Measurements from ENCODE around the gene DNAJC13. TPM values are rescaled to one million over a fixed set of nuclear protein-coding genes. Genes with fewer than 3 reads are reported as not detected.

Gene DNAJC13
- total and polyA plus RNA-seq, 2 experiments from 2014 or later = 17.8 to 51.1 TPM

GRCh38 chr3:132509506-132509905 lies 92.2 kb downstream of the DNAJC13 start:
- TF ChIP-seq EZH2 (IDR thresholded peaks at IDR 0.05; ENCODE audit: insufficient read depth, poor library complexity, severe bottlenecking) (no peak), EZH2phosphoT487 (IDR thresholded peaks at IDR 0.05; ENCODE audit: insufficient read depth, low read depth) (no peak)
- Histone ChIP-seq H3K79me2 (ENCODE audit: insufficient read depth) (no peaks in the 10 kb centered on the region), H3K36me3 (ENCODE audit: low read depth) (peaks cover 57% of the 10 kb centered on the region), H3F3A (ENCODE audit: insufficient read depth) (peaks cover 33% of the 10 kb centered on the region; the same call in 1 of the 2 replicates), H3K4me3 (no peak overlapping the region), H3K9me2 (ENCODE audit: insufficient read depth) (no peaks in the 10 kb centered on the region), H3K9me3 (ENCODE audit: low read depth) (no peaks in the 10 kb centered on the region), H3K27ac (peak overlapping the region; percentile 57), H3K4me1 (ENCODE audit: insufficient read depth) (peaks cover 24% of the 10 kb centered on the region), H4K20me1 (ENCODE audit: insufficient read depth) (no peaks in the 10 kb centered on the region), H3K27me3 (replicated peaks; ENCODE audit: insufficient read depth) (no peaks in the 10 kb centered on the region), H3K9ac (0 out of 2 replicates have a peak overlapping the region, but pooled peaks have one; percentile 8), H3K4me2 (ENCODE audit: unreplicated experiment) (no peak overlapping the region), H2AFZ (no peak overlapping the region)
- WGBS, 2 experiments (ENCODE audit: low coverage in 1 of 2, low lambda C conversion rate in 2 of 2, missing lambda C conversion rate in 2 of 2) = 92 to 100% methylated on average over 1 of the region's 1 CpG
- no peak for DNase-seq
- in situ Hi-C loops (cut with MboI) = no loop called here

DNA sequence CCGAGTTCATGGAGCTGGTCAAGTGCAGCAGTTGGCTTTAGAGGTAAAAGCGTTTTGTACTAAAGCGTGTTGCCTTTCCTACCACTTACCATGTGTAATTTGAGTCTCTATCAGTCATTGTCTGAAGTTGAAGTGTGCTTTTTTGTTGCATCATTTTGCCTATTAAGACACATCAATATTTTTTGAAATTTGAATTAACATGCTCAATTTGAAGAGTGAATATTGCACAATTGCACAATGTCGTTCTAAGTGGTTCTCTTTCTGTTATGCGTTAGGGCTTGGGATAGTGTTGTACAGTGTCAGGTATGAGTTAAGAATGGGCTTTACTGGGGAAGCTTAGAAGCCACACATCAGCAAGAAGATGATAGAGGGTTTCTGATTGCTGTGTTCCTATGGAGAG lies 95.8 kb downstream of the DNAJC13 start:
- Histone ChIP-seq H3F3A (ENCODE audit: insufficient read depth) (peaks cover 15% of the 10 kb centered on the region; the same call in 1 of the 2 replicates), H3K9ac (no peak overlapping the region), H3K4me3 (no peak overlapping the region), H3K79me2 (ENCODE audit: insufficient read depth) (no peaks in the 10 kb centered on the region), H3K36me3 (ENCODE audit: low read depth) (peaks cover 75% of the 10 kb centered on the region), H3K9me2 (ENCODE audit: insufficient read depth) (no peaks in the 10 kb centered on the region), H4K20me1 (ENCODE audit: insufficient read depth) (no peaks in the 10 kb centered on the region), H3K4me2 (ENCODE audit: unreplicated experiment) (no peak overlapping the region), H3K27ac (no peak overlapping the region), H3K27me3 (replicated peaks; ENCODE audit: insufficient read depth) (no peaks in the 10 kb centered on the region), H3K9me3 (ENCODE audit: low read depth) (no peaks in the 10 kb centered on the region), H2AFZ (no peak overlapping the region), H3K4me1 (ENCODE audit: insufficient read depth) (peaks cover 11% of the 10 kb centered on the region)
- in situ Hi-C loops (cut with MboI) = no loop called here
- no peak for DNase-seq
- WGBS, 2 experiments (ENCODE audit: low coverage in 1 of 2, low lambda C conversion rate in 2 of 2, missing lambda C conversion rate in 2 of 2) = 94 to 96% methylated on average over 5 of the region's 5 CpGs
- TF ChIP-seq EZH2phosphoT487 (IDR thresholded peaks at IDR 0.05; ENCODE audit: insufficient read depth, low read depth) (no peak), EZH2 (IDR thresholded peaks at IDR 0.05; ENCODE audit: insufficient read depth, poor library complexity, severe bottlenecking) (no peak)

GRCh38 chr3:132517311-132517710 lies 100.0 kb downstream of the DNAJC13 start:
- Histone ChIP-seq H3K27ac (no peak overlapping the region), H3K36me3 (ENCODE audit: low read depth) (peaks cover 88% of the 10 kb centered on the region), H3F3A (ENCODE audit: insufficient read depth) (no peaks in the 10 kb centered on the region), H3K4me2 (ENCODE audit: unreplicated experiment) (no peak overlapping the region), H3K4me1 (ENCODE audit: insufficient read depth) (no peaks in the 10 kb centered on the region), H3K79me2 (ENCODE audit: insufficient read depth) (0 out of 2 replicates have a peak, but pooled peaks cover 4% of the 10 kb centered on the region), H3K27me3 (replicated peaks; ENCODE audit: insufficient read depth) (no peaks in the 10 kb centered on the region), H3K9me3 (ENCODE audit: low read depth) (no peaks in the 10 kb centered on the region), H2AFZ (no peak overlapping the region), H3K9me2 (ENCODE audit: insufficient read depth) (no peaks in the 10 kb centered on the region), H3K4me3 (no peak overlapping the region), H4K20me1 (ENCODE audit: insufficient read depth) (no peaks in the 10 kb centered on the region), H3K9ac (no peak overlapping the region)
- WGBS, 2 experiments (ENCODE audit: low coverage in 1 of 2, low lambda C conversion rate in 2 of 2, missing lambda C conversion rate in 2 of 2) = 93 to 97% methylated on average over 2 of the region's 2 CpGs
- TF ChIP-seq EZH2 (IDR thresholded peaks at IDR 0.05; ENCODE audit: insufficient read depth, poor library complexity, severe bottlenecking) (no peak), EZH2phosphoT487 (IDR thresholded peaks at IDR 0.05; ENCODE audit: insufficient read depth, low read depth) (no peak)
- peak; percentile 30 for DNase-seq
- in situ Hi-C loops (cut with MboI) = no loop called here

DNA sequence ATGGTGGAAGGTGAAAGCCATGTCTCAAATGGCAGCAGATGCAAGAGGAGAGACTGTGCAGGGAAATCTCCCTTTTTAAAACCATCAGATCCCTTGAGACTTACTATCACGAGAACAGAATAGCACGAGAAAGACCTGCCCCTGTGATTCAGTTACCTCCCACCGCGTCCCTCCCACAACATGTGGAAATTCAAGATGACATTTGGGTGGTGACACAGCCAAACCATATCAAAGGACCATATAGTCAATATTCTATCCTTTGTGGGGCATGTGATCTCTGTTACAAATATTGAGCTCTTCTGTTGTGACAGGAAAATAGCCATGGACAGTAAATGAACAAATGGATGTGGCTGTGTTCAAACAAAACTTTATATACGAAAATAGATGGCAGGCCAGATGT lies 102.6 kb downstream of the DNAJC13 start:
- H3K27me3 ChIP-seq (replicated peaks; ENCODE audit: insufficient read depth) = no peaks in the 10 kb centered on the region
- H3K27ac ChIP-seq = no peak overlapping the region
- no peak for DNase-seq
- H3K36me3 ChIP-seq (ENCODE audit: low read depth) = peaks cover 84% of the 10 kb centered on the region
- H4K20me1 ChIP-seq (ENCODE audit: insufficient read depth) = no peaks in the 10 kb centered on the region
- no peaks in the 10 kb centered on the region for H3K9me2 ChIP-seq (ENCODE audit: insufficient read depth)
- WGBS, 2 experiments (ENCODE audit: low coverage in 1 of 2, low lambda C conversion rate in 2 of 2, missing lambda C conversion rate in 2 of 2) = 92 to 96% methylated on average over 5 of the region's 5 CpGs
- H3K79me2 ChIP-seq (ENCODE audit: insufficient read depth) = 0 out of 2 replicates have a peak, but pooled peaks cover 4% of the 10 kb centered on the region
- H3K4me1 ChIP-seq (ENCODE audit: insufficient read depth) = no peaks in the 10 kb centered on the region
- no peak overlapping the region for H3K4me3 ChIP-seq
- TF ChIP-seq EZH2phosphoT487 (IDR thresholded peaks at IDR 0.05; ENCODE audit: insufficient read depth, low read depth) (no peak), EZH2 (IDR thresholded peaks at IDR 0.05; ENCODE audit: insufficient read depth, poor library complexity, severe bottlenecking) (no peak)
- no peaks in the 10 kb centered on the region for H3F3A ChIP-seq (ENCODE audit: insufficient read depth)
- in situ Hi-C loops (cut with MboI) = no loop called here
- H3K9ac ChIP-seq = no peak overlapping the region
- no peaks in the 10 kb centered on the region for H3K9me3 ChIP-seq (ENCODE audit: low read depth)
- no peak overlapping the region for H2AFZ ChIP-seq
- H3K4me2 ChIP-seq (ENCODE audit: unreplicated experiment) = no peak overlapping the region

GRCh38 chr3:132521901-132522300 lies 104.6 kb downstream of the DNAJC13 start:
- H3F3A ChIP-seq (ENCODE audit: insufficient read depth) = no peaks in the 10 kb centered on the region
- WGBS, 2 experiments (ENCODE audit: low coverage in 1 of 2, low lambda C conversion rate in 2 of 2, missing lambda C conversion rate in 2 of 2) = 83 to 85% methylated on average over 5 of the region's 5 CpGs
- no peaks in the 10 kb centered on the region for H3K4me1 ChIP-seq (ENCODE audit: insufficient read depth)
- no peaks in the 10 kb centered on the region for H3K27me3 ChIP-seq (replicated peaks; ENCODE audit: insufficient read depth)
- H3K9me2 ChIP-seq (ENCODE audit: insufficient read depth) = no peaks in the 10 kb centered on the region
- H3K36me3 ChIP-seq (ENCODE audit: low read depth) = peaks cover 81% of the 10 kb centered on the region
- no peak overlapping the region for H3K4me3 ChIP-seq
- in situ Hi-C loops (cut with MboI) = no loop called here
- no peaks in the 10 kb centered on the region for H4K20me1 ChIP-seq (ENCODE audit: insufficient read depth)
- no peak overlapping the region for H3K27ac ChIP-seq
- DNase-seq = no peak
- no peak overlapping the region for H3K4me2 ChIP-seq (ENCODE audit: unreplicated experiment)
- TF ChIP-seq EZH2 (IDR thresholded peaks at IDR 0.05; ENCODE audit: insufficient read depth, poor library complexity, severe bottlenecking) (no peak), EZH2phosphoT487 (IDR thresholded peaks at IDR 0.05; ENCODE audit: insufficient read depth, low read depth) (no peak)
- H3K79me2 ChIP-seq (ENCODE audit: insufficient read depth) = 0 out of 2 replicates have a peak, but pooled peaks cover 4% of the 10 kb centered on the region
- no peaks in the 10 kb centered on the region for H3K9me3 ChIP-seq (ENCODE audit: low read depth)
- no peak overlapping the region for H2AFZ ChIP-seq
- H3K9ac ChIP-seq = no peak overlapping the region

Data from GM23248 (cell line).